Choroid plexus epithelial cell (primary cell): ENCODE data around the gene PARD3B.

Source experiments
- DNase-seq: peaks from one replicate; pipeline ENCODE4 v3.0.0-alpha.2; 2010; ENCODE audit warnings: low read depth
- H3K4me3 ChIP-seq: 2 replicates; pipeline ENCODE4 v1.5.1; 2011; ENCODE audit warnings: low read depth, mild to moderate bottlenecking, control low read depth, low read length, moderate library complexity
- CTCF ChIP-seq: conservative IDR thresholded peaks from 2 replicates; pipeline ENCODE4 v1.5.1; 2011; ENCODE audit warnings: low read depth, mild to moderate bottlenecking, control low read depth, inconsistent platforms, low read length, moderate library complexity

The PARD3B gene

DNA sequence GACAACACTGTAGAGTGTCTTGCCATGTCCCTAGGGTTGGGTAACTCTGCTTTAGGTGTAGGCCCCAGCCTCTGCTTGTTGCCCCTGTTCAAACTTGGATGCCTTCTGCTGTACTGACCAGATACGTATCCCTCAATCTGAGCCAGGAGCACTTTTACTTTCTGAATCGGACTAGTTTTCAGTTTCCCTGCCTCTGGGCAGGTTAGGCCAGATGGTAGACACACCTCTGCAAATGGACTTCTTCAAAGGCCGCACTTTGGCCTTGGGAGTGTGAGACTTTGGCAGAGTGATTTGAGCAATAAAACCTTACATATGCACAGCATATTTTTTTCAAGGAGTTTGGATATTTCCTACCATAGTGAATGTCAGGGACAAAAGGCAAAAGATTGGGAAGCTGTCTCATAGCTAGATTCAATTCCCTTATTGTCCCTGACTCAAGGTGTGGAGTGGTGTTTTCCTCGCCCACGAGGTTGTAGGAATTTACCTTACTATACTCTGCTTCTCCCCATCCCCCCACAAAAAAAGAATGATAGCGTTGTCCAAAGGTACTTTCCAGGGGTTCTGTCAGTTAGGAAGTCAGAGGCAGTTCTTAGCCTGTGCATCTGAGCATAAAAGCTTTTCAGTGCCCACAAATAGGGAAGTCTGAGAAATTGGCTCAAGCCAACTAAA lies 15.3 kb upstream of the PARD3B start:
- no peak for TF ChIP-seq CTCF
- DNase-seq = no peak
- no peak overlapping the region for H3K4me3 ChIP-seq

DNA sequence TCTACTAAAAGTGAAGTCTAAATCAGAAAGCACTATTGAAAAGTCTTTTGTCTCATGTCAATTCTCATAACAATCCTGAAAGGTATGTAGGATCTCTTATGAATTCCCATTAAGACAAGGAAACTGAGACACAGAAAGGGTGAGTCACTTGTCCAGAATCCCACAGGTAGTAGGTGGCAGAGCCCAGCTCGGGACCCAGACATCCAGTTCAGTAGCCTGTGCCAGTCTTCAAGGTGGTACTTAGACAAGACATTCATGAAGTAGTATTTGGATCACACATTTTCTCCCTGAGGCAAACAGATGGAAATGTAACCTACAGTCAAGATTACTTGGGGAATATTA lies 14.8 kb upstream of the PARD3B start:
- no peak for TF ChIP-seq CTCF
- no peak for DNase-seq
- H3K4me3 ChIP-seq = no peak overlapping the region

- H3K4me3 ChIP-seq = no peak overlapping the region
- TF ChIP-seq CTCF = no peak
- DNase-seq = no peak
Observed at GRCh38 chr2:204533629-204534370, 11.5 kb upstream of the PARD3B start.

- TF ChIP-seq CTCF = no peak
- no peak overlapping the region for H3K4me3 ChIP-seq
- DNase-seq = no peak
Observed at GRCh38 chr2:204535356-204535755, 9.9 kb upstream of the PARD3B start.

- H3K4me3 ChIP-seq = no peak overlapping the region
- no peak for TF ChIP-seq CTCF
- DNase-seq = no peak
Observed at GRCh38 chr2:204535764-204536163, 9.5 kb upstream of the PARD3B start.

DNA sequence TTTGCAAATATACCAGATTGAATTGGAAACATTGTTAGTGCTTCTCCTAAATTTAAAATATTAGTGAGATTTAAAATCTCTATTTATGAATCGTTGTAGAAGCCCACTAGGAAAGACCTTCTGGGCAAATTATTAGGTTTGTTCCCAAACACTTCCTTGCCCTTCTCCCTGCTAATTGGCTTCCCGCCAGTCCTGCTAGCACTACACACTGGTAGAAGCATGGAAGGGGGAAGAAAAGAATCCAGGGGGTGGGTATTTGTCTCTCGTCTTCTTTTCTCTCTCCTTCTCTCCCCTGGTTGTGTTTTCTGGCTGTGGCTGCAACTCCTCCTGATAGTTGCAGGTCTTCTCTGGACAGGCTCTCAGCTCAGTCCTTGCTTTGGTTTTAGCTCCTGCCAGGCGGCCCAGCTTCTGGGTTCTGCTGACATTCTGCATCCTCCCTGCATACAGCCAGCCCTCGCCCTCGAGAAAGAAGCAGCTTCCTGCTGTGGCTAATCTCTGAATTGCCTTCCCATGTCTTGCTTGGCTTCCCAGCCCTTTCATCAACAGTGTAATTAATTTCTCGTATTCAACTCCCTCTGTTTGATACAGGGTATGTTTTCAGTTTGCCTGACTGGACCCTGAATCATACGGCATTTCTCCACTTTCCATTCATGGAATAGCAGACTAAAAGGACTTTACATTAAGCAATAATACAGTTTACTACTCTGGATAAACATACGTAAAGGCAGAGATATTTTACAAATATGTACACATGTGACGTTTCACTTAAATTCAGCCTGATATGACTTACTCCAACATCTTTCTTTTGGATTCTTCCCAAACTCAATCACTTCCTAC lies 6.9 kb upstream of the PARD3B start:
- H3K4me3 ChIP-seq = peak overlapping the region; percentile 39
- no peak for TF ChIP-seq CTCF
- peak; percentile 53 for DNase-seq
